GM18517 (cell line): Measurements from ENCODE around the gene ANXA2R.
A peak's percentile ranks its signal among the peaks of the same experiment; 100 is the strongest.
"Not testable (repeated sequence)": the region's sequence is repeated elsewhere in the genome, so short reads cannot be mapped to it uniquely, and the experiment has no call there.

Experiments used
- ATAC-seq: cut with Tn5 transposase; IDR thresholded peaks from one replicate; pipeline ENCODE4 v1.9.1; 2021; ENCODE audit warnings: mild to moderate bottlenecking, moderate library complexity; ENCODE audit not compliant: unreplicated experiment

ANXA2R gene

DNA sequence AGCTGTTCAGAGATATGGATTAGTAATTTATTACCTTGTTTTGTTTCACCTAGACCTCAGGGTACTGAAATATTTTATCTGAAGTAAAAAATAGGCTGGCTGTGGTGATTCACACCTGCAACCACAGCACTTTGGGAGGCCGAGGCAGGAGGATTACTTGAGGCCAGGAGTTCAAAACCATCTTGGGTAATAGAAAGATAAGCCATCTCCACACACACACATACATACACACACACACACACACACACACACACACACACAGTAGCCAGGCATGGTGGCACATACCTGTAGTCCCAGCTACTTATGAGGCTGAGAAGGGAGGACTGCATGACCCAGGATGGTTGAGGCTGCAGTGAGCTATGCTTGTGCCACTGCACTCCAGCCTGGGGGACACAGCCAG lies 3.7 kb downstream of the ANXA2R start:
- no peak for ATAC-seq

DNA sequence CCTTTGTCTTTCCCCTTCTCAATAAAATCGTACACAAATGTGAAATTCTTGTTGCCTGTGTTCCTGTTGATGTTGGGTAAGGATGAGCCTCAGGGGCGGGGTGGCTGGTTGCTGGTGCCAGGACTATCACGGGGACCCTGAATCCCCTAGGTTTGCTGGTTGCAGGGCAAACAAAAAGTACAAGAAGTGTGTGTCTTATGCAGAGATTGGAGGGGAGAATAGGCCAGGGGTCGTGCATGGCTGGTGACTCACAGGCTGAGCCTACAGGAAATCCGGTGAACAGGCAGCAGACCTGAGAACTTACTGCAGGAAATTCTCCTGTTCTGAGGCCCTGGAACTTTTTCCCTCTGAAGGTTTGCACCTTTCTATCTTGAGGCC lies 5.5 kb downstream of the ANXA2R start:
- ATAC-seq = no peak

DNA sequence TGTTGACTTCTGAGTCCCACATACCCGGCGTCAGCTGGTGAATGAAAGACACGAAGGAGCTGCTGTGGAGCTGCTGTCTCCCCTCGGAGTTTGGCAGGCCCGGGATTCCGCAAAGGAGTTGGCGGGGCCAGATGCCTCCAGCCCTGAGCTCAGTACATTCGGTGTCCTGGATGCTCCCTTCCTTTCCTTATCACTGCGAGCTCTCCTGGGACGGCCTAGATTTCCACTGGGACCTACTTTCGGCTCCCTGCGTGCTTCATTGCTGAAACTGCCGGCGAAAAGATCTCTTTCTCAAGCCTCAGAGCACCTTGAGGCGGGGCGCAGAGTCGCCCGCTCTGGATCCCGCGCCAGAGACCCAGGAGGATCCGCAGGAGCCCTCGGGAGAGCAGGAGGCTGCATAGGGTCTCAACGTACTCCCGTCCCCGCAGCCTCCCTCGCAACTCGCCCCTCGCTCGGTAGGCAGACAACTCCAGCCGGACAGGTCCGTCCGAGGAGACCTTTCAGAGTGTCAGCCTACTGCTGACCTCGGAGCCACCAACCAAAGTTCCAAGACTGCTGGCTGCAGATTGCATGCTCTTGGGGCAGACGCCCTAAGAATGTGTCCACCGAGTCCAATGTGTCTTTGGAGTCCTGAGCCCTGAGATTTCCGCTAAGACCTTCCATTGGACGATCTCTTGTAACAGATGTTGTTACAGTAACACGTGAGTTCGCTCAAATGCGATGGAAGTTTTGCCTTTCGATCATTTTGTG lies 6.1 kb downstream of the ANXA2R start:
- no peak for ATAC-seq

DNA sequence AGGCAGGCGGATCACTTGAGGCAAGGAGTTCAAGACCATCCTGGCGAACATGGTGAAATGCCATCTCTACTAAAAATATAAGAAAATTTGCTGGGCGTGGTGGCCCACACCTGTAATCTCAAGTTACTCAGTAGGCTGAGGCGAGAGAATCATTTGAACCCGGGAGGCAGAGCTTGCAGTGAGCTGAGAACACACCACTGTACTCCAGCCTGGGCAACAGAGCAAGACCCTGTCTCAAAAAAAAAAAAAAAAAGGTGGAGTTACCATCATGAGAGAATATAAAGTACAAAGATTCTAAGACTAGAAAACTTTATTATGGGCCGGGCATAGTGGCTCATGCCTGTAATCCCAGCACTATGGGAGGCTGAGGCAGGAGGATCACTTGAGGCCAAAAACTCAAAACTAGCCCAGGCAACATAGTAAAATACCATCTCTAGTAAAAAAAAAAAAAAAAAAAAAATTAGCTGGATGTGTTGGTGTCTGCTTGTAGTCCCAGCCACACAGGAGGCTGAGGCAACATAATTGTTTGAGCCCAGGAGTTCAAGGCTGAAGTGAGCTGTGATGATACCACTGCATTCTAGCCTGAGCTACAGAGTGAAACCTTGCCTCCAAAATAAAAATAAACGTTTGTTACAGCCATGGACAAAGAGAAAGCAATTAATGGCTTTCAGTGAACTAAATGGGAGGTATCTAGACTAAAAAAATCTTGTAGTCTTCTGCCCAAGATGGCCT lies 12.9 kb downstream of the ANXA2R start:
- ATAC-seq = no peak

DNA sequence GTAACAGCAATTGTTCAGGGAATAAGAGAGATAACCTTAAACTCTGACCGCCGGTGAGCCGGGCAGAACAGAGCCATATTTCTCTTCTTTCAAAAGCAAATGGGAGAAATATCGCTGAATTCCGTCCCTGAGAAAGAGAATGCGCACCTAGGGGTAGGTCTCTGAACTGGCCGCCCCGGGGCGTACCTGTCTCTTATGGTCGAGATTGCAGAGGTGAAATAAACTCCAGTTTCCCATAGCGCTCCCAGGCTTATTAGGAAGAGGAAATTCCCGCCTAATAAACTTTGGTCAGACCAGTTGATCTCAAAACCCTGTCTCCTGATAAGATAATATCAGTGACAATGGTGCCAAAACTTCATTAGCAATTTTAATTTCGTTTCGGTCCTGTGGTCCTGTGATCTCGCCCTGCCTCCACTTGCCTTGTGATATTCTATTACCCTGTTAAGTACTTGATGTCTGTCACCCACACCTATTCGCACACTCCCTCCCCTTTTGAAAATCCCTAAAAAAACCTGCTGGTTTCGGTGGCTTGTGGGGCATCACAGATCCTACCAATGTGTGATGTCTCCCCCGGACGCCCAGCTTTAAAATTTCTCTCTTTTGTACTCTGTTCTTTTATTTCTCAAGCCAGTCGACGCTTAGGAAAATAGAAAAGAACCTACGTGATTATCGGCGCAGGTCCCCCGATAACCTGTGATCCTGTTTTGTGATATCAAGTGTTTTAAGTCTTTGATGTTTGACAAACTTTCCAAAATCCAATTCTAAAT lies 14.8 kb downstream of the ANXA2R start:
- not testable (repeated sequence) for ATAC-seq

DNA sequence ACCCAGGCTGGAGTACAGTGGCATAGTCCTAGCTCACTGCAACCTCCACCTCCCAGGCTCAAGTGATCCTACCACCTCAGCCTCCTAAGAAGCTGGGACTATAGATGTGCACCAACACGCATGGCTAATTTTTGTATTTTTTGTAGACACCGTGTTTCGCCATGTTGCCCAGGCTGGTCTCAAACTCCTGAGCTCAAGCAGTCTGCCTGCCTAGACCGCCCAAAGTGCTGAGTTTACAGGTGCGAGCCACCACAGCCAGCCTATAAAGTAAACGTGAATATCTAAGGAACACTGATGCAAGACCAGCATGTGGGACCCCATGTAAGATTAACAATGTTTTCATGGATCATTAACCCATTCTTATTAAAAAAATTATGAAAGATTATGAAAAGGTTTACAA lies 15.9 kb downstream of the ANXA2R start:
- no peak for ATAC-seq

DNA sequence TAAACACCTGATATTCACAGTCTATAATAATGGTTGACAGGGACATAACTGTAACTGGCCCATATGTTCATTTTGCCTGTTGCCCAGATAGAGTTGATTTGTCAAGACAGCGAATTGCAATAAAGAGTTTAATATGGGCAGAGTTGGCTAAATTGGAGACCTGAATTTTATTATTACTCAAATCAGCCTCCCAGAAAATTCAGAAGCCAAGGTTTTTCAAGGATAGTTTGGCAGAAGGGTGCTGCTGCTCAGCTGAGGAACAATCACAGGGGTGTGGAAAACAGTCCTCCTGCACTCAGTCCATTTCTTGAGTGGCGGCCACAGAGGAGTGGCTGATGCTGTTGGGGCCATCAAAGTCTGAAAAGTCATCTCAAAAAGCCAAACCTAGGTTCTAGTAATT lies 19.0 kb downstream of the ANXA2R start:
- no peak for ATAC-seq

DNA sequence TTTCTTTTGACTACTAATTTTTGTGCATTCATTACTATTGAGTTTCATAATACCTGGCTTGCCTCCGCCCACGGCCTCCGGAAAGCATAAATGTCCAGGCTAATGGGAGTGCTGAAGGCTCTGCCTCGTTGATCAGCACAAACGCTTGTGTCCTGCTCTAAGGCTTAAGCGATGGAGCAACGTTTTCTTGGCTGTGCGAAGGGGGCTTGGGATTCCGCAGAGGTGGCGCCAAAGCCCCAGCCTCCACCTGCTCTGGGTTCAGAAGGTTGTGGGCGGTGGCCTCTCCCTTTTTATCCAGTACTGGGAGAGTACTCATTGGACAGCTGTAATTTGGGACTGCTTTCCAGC lies 19.7 kb downstream of the ANXA2R start:
- peak; percentile 24 for ATAC-seq

DNA sequence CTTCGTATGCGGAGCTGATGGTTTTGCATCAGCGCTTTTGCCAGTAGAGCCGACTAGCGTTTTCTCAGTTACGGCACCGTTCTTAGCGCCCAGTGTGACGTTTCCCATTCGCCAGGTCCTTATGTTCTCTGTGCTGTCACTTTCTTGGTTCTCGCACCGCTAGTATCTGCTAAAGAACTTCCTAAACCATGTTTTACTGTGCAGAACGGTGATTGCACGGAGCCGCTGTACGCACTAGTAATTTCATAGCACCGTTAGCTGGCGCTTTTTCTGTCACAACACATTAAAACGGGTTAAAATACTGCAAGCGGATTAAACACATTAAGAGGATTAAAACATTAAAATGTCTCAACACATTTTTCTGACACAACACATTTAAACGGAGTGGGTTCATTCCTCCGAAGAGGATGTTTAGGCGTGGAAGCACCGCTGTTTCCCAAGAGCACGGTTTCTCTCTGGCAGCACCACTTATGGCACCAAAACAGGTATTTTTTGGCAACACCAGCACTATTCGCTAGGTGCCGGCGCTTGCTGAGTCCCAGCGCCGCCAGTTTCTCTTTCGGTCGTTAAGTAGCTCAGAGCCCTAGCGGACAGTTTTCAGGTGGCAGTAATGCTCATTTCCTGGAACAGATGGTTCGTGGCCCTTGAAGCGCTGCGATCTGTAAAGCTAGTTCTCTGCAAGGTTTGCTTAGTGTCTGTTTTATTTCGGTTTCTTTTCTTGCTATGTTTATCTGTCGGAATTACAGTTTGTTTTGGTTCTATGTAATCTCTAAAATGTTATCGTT lies 20.3 kb downstream of the ANXA2R start:
- peak; percentile 77 for ATAC-seq

DNA sequence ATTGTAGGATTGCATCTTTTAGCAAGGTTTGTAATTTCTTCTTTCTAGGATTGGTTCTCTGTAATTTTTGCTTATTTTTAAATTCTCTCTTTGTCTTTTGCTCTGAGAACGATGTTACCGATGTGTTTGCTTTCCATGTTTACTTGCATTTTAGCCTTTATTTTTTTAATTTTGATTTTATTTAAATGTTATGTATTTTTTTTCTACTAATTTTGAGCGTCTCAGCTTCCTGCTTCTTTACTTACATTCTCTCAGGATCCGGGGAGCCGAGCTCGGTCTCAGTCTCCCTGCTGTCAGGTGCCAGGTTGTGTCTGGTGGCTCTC lies 20.9 kb downstream of the ANXA2R start:
- no peak for ATAC-seq

DNA sequence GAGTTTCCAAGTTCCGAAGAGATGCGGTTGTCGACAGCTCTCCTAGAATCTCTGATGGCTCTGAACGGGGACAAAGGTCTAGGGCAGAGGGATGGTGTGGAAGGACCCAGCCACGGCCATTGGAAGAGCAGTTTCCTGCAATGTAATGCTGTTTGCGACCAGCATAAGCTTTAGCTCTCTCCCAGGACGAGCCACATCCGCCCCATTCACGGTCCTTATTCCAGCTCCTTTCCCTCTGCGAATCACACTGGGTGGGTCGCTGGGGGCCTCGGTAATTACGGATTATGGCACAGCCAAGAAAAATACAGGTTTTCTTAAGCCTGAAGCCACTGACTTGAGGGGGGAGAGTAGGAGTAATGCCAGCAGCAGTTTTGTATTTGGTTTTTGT lies 22.7 kb downstream of the ANXA2R start:
- ATAC-seq = peak; percentile 16

DNA sequence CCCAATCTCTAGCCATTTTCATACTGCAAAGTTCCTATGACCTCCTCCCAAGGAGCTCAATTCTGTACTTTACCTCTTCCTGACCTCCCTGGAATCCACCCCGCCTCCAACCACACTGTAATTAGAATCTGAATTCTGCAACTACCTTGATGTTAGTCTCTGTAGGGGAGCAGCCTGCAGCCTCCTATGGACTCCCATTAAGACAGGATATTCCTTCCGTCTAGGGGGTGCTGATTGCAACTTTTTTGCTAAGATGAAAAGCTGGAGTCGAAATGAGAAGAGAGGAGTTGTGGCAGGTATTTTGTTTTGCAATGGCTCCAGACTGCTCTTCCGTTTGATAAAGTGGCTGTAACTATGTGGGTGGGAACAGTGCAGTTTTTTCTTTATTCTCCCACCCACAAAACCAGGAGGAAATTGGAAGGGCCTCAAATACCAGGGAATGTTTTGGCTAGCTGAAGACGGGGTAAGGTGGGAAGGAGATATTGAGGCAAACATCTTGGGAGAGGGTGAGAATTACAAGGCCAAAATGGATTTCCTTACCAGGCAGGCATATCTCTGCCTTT lies 23.8 kb downstream of the ANXA2R start:
- no peak for ATAC-seq

DNA sequence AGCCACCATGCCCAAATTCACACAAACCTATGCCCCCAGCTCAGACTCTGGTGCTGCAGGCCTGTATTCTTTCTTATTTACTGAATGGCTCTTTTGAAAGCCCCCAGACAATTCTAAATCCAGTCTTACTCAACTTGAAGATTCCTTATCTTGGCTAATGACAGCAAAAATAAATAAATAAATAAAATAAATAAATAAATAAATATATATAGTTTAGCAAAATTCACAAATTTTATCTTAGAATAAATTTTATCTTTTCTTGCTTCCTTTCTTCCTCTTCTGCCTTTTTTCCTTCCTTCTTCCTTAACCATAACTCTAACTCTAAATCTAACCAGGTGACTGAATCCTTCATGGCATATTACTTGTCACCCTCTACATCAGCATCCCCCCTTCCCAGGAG lies 25.6 kb downstream of the ANXA2R start:
- no peak for ATAC-seq

DNA sequence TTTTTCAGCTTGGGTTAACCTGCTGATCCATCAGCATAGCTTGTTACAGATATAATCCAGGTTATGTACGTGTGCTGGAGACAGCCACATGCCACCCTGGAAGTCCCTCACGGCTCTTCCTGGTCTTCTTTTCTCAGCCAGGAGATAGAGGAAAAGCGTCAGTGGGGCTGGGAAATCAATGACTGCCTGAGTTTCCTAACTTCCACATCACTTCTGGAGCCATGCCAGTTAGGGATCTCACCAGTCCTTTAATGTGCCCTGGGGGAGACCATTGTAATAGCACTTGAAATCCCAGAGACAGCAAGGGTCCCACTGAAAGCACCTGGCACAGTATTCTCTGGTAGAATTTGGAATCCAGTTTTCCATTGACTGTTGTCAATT lies 29.2 kb downstream of the ANXA2R start:
- no peak for ATAC-seq

DNA sequence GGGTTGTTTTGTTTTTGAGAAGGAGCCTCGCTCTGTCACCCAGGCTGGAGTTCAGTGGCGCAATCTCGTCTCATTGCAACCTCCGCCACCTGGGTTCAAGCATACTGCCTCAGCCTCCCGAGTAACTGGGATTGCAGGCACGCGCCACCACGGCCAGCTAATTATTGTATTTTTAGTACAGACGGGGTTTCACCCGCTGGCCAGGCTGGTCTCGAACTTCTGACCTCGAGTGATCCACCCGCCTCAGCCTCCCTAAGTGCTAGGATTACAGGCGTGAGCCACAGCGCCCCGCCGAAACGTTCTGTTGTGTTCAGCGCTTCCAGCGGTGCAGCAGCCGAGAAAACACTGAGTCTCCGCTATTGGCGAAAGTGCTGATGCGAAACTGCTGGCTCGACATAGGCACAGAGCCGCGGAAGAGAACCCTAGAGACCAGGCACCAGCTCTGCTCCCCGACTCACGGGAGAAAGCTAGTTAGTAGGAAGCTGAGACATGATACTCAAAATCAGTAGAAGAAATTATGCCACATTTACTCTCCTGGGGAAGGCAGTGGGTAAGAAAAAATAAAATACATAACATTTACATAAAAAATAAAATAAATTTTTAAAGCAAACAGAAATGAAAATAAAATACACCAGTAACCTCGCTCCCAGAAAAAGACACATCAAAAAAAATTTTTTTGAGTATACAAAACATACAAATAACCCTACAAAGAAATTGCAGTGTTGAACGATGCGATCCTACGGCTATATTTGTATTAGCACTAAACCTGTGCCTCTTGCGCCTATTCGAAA lies 31.6 kb downstream of the ANXA2R start:
- peak; percentile 35 for ATAC-seq

DNA sequence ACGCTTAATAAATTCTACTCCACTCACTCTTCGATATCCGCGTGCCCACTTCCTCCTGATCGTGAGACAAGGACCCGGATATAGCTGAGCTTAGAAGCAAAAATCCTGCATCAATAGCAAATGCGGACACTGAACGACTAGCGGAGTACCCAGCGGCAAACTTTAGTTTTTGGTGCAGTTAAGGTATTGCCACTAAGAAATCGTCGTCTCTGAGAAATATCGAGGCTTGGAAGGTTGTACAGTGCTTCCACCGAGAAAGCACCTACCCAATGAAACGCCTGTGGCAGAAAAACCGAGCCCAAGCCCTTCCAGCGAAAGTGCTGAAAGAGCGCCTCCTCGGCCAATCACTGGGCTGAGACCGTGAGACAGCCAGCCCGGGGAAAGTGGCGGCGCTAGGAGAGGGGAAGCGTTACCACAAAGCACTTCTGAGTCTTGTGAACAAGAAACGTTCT lies 32.2 kb downstream of the ANXA2R start:
- peak; percentile 41 for ATAC-seq

DNA sequence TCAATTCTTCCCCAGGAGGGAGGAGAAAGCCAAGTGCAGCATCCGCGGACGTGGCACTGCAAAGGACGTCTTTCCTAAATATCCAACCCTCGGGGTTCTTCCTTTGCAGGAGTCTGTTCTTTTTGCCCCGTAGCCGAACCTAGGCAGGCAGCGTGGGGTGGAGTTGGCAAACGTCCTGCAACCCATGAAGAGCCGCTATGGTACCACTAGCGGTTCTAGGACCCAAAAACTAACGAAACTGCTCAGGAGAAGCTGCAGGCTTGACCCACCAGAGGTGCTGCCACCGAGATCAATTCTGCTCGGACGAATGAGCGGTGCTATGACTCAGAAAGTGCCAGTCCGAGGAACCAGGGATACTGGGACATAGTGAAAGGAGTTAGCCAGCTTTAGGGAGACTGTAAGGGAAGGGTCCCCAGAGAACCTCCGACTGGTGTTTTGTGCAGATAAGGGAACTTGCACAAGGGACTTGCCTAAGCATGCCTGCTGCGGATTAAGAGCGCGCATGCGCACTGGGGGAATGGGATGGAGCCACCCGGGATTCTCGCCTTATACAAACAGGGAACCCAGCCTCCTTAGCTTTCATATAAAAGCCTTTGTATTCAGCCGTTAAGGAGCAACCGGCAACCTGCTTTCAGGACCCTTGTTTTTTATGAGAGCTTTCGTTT lies 32.7 kb downstream of the ANXA2R start:
- ATAC-seq = peak; percentile 28

DNA sequence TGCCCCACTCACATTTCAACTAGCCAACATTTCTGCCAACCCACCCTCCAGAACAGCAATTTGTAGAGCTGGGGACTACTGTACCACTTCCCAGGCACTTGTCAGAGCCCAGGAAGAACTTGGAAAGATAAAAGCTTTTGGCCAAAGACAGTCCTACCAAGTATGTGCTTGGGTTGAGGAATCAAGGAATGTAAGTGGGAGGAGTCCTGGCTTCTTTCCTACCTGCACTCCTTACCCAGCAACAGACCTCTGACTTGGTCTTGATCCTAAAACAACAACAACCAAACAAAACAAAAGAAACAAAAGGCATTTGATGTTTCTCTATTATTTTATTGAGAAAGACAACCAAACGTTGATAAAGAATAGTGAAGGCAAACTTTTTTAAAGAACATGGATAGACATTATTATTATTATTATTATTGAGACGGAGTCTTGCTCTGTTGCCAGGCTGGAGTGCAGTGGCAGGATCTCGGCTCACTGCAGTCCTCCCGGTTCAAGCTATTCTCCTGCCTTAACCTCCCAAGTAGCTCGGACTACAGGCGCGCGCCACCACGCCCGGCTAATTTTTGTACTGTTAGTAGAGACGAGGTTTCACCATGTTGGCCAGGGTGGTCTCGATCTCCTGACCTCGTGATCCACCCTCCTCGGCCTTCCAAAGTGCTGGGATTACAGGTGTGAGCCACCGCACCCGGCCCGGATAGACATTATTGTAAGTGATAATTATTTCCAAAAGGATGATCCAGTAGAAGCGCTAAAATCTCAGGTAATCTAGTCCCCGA lies 33.5 kb downstream of the ANXA2R start:
- ATAC-seq = no peak

DNA sequence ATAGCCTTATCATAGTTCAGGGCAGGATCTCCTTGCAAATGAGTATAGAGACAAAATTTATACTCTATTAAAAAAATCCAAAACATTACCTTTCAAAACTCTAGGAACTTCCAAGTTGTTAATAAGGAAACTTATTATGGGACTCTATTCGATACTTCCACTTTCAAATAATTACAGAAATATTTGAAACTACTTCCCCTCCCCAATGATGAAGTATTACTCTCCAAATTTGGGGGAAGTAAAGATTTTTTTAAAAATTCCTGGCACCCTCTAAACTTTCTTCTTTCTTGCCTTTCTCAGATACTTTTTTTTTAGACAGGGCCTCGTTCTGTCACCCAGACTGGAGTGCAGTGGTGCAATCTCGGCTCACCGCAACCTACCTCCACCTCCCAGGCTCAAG lies 35.1 kb downstream of the ANXA2R start:
- ATAC-seq = no peak
